PC-9 (cell line): ENCODE measurements around the gene TTBK2. TPM values are rescaled to one million over a fixed set of nuclear protein-coding genes. Genes with fewer than 3 reads are reported as not detected.

Experiments
- BruUV-seq: library from RNA; stranded (reverse); fragments of 400-500 nt; replicated peaks from 2 replicates; lab custom pipeline; 2021; lab: Mats Ljungman, UMichigan
- CTCF ChIA-PET: fragments of 300-600 bp; sonication (Branson Sonifier 250); formaldehyde crosslinking; loops from one replicate; lab custom pipeline; 2022; ENCODE audit warnings: antibody characterized with exemption; lab: Charles Lee
- POLR2A ChIA-PET: fragments of 300-600 bp; sonication (Branson Sonifier 250); formaldehyde crosslinking; loops from one replicate; lab custom pipeline; 2022; ENCODE audit warnings: antibody characterized with exemption; ENCODE audit not compliant: unreplicated experiment; lab: Charles Lee
- DNase-seq, 2 experiments: peaks; one replicate each; pipeline versions ENCODE4 v3.0.0 to v3.0.0-alpha.2; 2015 to 2022; ENCODE audit warnings: mixed read lengths in 1 of 2
- H2AFZ ChIP-seq: fragments of 200-600 bp; sonication (generic); 2 replicates; pipeline ENCODE4 v1.8.1; 2017; ENCODE audit warnings: antibody characterized with exemption
- H3F3A ChIP-seq: fragments of 200-600 bp; sonication (generic); 2 replicates; pipeline ENCODE4 v1.8.1; 2017; ENCODE audit warnings: antibody characterized with exemption, mild to moderate bottlenecking, low read depth; ENCODE audit not compliant: insufficient read depth
- H3K27ac ChIP-seq: fragments of 200-600 bp; sonication (generic); 2 replicates; pipeline ENCODE4 v1.6.1; 2016; ENCODE audit warnings: mixed run types
- H3K27me3 ChIP-seq: fragments of 200-600 bp; sonication (generic); 2 replicates; pipeline ENCODE4 v1.6.1; 2016; ENCODE audit warnings: low read depth, mixed run types; ENCODE audit not compliant: insufficient read depth
- H3K36me3 ChIP-seq: fragments of 200-600 bp; sonication (generic); 2 replicates; pipeline ENCODE4 v1.6.1; 2016; ENCODE audit warnings: low read depth, mixed run types
- H3K4me1 ChIP-seq: fragments of 200-600 bp; sonication (generic); replicated peaks from 2 replicates; pipeline ENCODE4 v1.6.1; 2016; ENCODE audit warnings: mixed run types; ENCODE audit not compliant: insufficient read depth
- H3K4me2 ChIP-seq: fragments of 200-600 bp; sonication (generic); 2 replicates; pipeline ENCODE4 v1.6.1; 2017; ENCODE audit warnings: mixed run types
- H3K4me3 ChIP-seq: fragments of 200-600 bp; sonication (generic); 2 replicates; pipeline ENCODE4 v1.6.1; 2016; ENCODE audit warnings: mixed run types
- H3K79me2 ChIP-seq: fragments of 200-600 bp; sonication (generic); 2 replicates; pipeline ENCODE4 v1.6.1; 2017; ENCODE audit warnings: low read depth, mixed run types
- H3K9me2 ChIP-seq: fragments of 200-600 bp; sonication (generic); 2 replicates; pipeline ENCODE4 v1.8.1; 2017; ENCODE audit warnings: mild to moderate bottlenecking; ENCODE audit not compliant: insufficient read depth
- H3K9me3 ChIP-seq: fragments of 200-600 bp; sonication (generic); 2 replicates; pipeline ENCODE4 v1.8.1; 2016; ENCODE audit warnings: low read depth; ENCODE audit not compliant: insufficient read depth
- H4K20me1 ChIP-seq: fragments of 200-600 bp; sonication (generic); 2 replicates; pipeline ENCODE4 v1.8.1; 2017; ENCODE audit not compliant: insufficient read depth
- EZH2 ChIP-seq: fragments of 200-600 bp; sonication (generic); IDR thresholded peaks from 2 replicates; pipeline ENCODE4 v1.8.0; 2017; ENCODE audit warnings: antibody characterized with exemption, low read depth
- intact Hi-C: fragments of 100-400 bp; cut with micrococcal nuclease; formaldehyde crosslinking; loops from one replicate; pipeline ENCODE4 v1.10.0; 2022; ENCODE audit not compliant: unreplicated experiment
- total RNA-seq: library from RNA; stranded (reverse); gene quantifications from 2 replicates; pipeline ENCODE4 v1.2.3, GENCODE V29; 2021
- TF ChIP-seq, protein P1 (sequence below): fragments of 200-600 bp; sonication (generic); conservative IDR thresholded peaks from 2 replicates; pipeline ENCODE4 v1.6.1; 2017; ENCODE audit warnings: mixed run types, antibody characterized with exemption, mild to moderate bottlenecking, moderate library complexity

TTBK2 gene
- total RNA-seq, 1 experiment from 2014 or later, result 22.6 TPM

DNA sequence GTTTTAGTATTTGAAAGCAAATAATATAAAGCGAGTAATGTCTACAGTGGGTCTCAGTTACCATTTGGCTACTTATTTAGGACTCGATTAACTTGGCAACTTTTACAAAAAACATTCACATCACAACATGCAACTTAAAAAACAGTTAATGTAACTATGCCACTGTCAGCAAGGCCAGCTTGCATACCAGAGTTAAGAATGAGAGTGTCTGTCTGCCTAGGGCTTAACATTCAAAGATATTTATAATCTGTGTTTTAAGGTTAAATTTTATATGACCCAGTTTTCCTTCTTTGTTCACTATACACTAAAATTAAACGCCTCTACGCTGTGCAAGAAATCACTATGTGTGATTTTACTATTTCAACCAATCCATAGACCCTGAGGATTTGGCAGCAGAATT is 178.4 kb downstream of the TTBK2 start:
- Histone ChIP-seq H4K20me1 (no peaks in the 10 kb centered on the region), H3F3A (no peaks in the 10 kb centered on the region), H3K79me2 (no peaks in the 10 kb centered on the region), H3K36me3 (no peaks in the 10 kb centered on the region), H3K27me3 (no peaks in the 10 kb centered on the region), H3K4me1 (no peaks in the 10 kb centered on the region), H3K4me2 (no peak overlapping the region), H2AFZ (no peak overlapping the region), H3K27ac (no peak overlapping the region), H3K9me3 (no peaks in the 10 kb centered on the region), H3K4me3 (no peak overlapping the region), H3K9me2 (no peaks in the 10 kb centered on the region)
- CTCF ChIA-PET, result interaction anchor here (0.6 kb wide), 1 partner anchor 36 kb away, joined by 3 read pairs; no protein-coding TSS in a partner anchor
- TF ChIP-seq EZH2, result no peak
- TF ChIP-seq, protein P1, sequence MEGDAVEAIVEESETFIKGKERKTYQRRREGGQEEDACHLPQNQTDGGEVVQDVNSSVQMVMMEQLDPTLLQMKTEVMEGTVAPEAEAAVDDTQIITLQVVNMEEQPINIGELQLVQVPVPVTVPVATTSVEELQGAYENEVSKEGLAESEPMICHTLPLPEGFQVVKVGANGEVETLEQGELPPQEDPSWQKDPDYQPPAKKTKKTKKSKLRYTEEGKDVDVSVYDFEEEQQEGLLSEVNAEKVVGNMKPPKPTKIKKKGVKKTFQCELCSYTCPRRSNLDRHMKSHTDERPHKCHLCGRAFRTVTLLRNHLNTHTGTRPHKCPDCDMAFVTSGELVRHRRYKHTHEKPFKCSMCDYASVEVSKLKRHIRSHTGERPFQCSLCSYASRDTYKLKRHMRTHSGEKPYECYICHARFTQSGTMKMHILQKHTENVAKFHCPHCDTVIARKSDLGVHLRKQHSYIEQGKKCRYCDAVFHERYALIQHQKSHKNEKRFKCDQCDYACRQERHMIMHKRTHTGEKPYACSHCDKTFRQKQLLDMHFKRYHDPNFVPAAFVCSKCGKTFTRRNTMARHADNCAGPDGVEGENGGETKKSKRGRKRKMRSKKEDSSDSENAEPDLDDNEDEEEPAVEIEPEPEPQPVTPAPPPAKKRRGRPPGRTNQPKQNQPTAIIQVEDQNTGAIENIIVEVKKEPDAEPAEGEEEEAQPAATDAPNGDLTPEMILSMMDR, result no peak
- intact Hi-C loops, result no loop called here
- DNase-seq, result no peak
- POLR2A ChIA-PET, result no interaction called here
- BruUV-seq, result no TSS peak

DNA sequence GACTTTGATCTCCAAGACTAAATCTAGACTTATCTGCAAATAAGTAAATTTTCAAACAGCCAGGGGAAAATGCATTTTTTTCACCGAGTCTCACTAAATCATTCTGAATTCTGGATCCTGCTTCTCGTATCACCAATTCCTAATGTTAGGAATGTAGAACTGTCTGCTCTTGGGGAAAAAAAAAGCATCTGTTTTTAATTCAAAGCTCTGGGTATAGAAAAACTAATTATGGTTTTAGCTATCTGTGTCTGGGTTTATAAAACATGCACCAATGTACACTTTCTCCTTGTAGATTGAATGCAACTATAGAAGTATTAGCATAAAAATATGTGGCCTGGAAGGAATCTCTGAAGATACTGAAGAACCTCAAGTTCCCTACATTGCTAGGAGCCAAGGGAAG is 178.9 kb downstream of the TTBK2 start:
- no peak for DNase-seq
- no TSS peak for BruUV-seq

DNA sequence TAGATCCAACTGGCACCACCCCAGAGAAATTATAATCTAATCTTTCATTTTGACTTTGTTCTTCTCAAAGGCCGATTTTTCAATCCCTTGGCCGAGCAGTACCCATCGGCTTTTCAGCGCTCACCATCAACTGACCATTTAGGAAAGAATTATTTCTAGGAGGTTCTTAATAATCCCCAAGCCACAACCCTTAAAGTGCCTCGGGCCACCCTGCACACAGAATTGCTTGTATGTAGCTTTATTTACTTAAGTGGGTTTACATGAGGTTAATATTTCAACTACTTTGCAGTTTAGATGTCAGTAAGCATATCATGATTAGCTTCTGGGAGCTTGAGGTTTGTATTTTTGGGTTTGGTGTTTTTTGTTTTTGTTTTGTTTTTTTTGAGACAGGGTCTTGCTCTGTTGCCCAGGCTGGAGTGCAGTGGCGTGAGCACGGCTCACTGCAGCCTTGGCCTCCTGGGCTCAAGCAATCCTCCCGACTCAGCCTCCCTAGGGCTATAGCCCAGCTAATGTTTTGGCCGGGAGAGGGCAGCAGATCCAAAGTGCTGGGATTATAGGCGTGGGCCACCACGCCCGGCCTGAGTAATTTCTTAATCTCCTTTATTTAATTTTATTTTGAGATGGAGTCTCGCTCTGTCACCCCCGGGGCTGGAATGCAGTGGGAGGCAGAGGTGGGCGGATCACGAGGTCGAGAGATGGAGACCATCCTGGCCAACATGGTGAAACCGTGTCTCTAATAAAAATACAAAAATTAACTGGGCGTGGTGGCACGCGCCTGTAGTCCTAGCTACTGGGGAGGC is 182.8 kb downstream of the TTBK2 start:
- Histone ChIP-seq H3K9me2 (no peaks in the 10 kb centered on the region), H4K20me1 (no peaks in the 10 kb centered on the region), H3K9me3 (no peaks in the 10 kb centered on the region), H3K27me3 (no peaks in the 10 kb centered on the region), H3K4me1 (no peaks in the 10 kb centered on the region), H2AFZ (peak overlapping the region; percentile 88), H3K27ac (peak overlapping the region; percentile 42; the same call in 1 of the 2 replicates), H3K36me3 (no peaks in the 10 kb centered on the region), H3F3A (no peaks in the 10 kb centered on the region), H3K4me3 (peak overlapping the region; percentile 78; the same call in 1 of the 2 replicates), H3K79me2 (no peaks in the 10 kb centered on the region), H3K4me2 (peak overlapping the region; percentile 84)
- DNase-seq, result peak in 1 of 2 experiments; percentile 34
- ChIA-PET CTCF (interaction anchor here (0.9 kb wide), 2 partner anchors 184 to 189 kb away, joined by 3 to 11 read pairs; no protein-coding TSS in a partner anchor), POLR2A (interaction anchor here (0.6 kb wide), 1 partner anchor 196 kb away, joined by 3 read pairs; no protein-coding TSS in a partner anchor)
- intact Hi-C loops, result loop anchor here (2.0 kb wide), 1 partner anchor 189 kb away; no protein-coding TSS in a partner anchor
- TF ChIP-seq EZH2, result no peak
- TF ChIP-seq, protein P1, result peak; percentile 71
- BruUV-seq, result TSS peak; percentile 90

More for the DNA sequence above, 178.9 kb downstream of the TTBK2 start:
- TF ChIP-seq EZH2, result no peak
- TF ChIP-seq, protein P1, result no peak
- H4K20me1 ChIP-seq, result no peaks in the 10 kb centered on the region
- H3K9me3 ChIP-seq, result no peaks in the 10 kb centered on the region
- H2AFZ ChIP-seq, result no peak overlapping the region
- ChIA-PET POLR2A (no interaction called here), CTCF (no interaction called here)
- H3K27ac ChIP-seq, result no peak overlapping the region
- intact Hi-C loops, result no loop called here
- H3F3A ChIP-seq, result no peaks in the 10 kb centered on the region
- H3K4me2 ChIP-seq, result no peak overlapping the region
- no peaks in the 10 kb centered on the region for H3K36me3 ChIP-seq
- H3K4me3 ChIP-seq, result no peak overlapping the region
- no peaks in the 10 kb centered on the region for H3K79me2 ChIP-seq
- no peaks in the 10 kb centered on the region for H3K27me3 ChIP-seq
- H3K9me2 ChIP-seq, result no peaks in the 10 kb centered on the region
- no peaks in the 10 kb centered on the region for H3K4me1 ChIP-seq
